Activated CD8-positive, alpha-beta memory T cell treated with anti-CD3 and anti-CD28 coated beads, Interleukin-2, amount 50 U/mL, for 48 hours (primary cell): ENCODE results near the gene SPDYE6.
A peak's percentile ranks its signal among the peaks of the same experiment; 100 is the strongest.
"Not testable (repeated sequence)": the region's sequence is repeated elsewhere in the genome, so short reads cannot be mapped to it uniquely, and the experiment has no call there.

Experiments
- DNase-seq: peaks from one replicate; pipeline ENCODE4 v3.0.0-alpha.2; 2020

The SPDYE6 gene

GRCh38 chr7:102356344-102356743 lies at the start of gene SPDYE6:
Gene SPDYE6, minus strand, starts transcription at chr7:102356444. Its CDS starts 421 bp downstream, at chr7:102356023.
- DNase-seq = not testable (repeated sequence)

GRCh38 chr7:102404862-102405188 lies 48.6 kb upstream of the SPDYE6 start:
- DNase-seq = not testable (repeated sequence)

- no peak for DNase-seq
Observed at GRCh38 chr7:102404005-102404861, 48.0 kb upstream of the SPDYE6 start.

- no peak for DNase-seq
Observed at GRCh38 chr7:102403563-102403962, 47.3 kb upstream of the SPDYE6 start.

- no peak for DNase-seq
Observed at GRCh38 chr7:102400360-102400759, 44.1 kb upstream of the SPDYE6 start.

- no peak for DNase-seq
Observed at GRCh38 chr7:102398543-102398942, 42.3 kb upstream of the SPDYE6 start.

GRCh38 chr7:102396710-102397019 lies 40.4 kb upstream of the SPDYE6 start:
- DNase-seq = no peak

- peak; percentile 87 for DNase-seq
Observed at GRCh38 chr7:102395873-102396709, 39.8 kb upstream of the SPDYE6 start, which contains the start of gene PRKRIP1. Gene PRKRIP1, plus strand, starts transcription at chr7:102396363. Its CDS starts 49 bp downstream, at chr7:102396412.

- no peak for DNase-seq
Observed at GRCh38 chr7:102395592-102395872, 39.3 kb upstream of the SPDYE6 start.

- DNase-seq = no peak
Observed at GRCh38 chr7:102393467-102393866, 37.2 kb upstream of the SPDYE6 start.

GRCh38 chr7:102392330-102392729 lies 36.1 kb upstream of the SPDYE6 start:
- no peak for DNase-seq

- peak; percentile 86 for DNase-seq
Observed at GRCh38 chr7:102390697-102391484, 34.6 kb upstream of the SPDYE6 start.

- no peak for DNase-seq
Observed at GRCh38 chr7:102389810-102390209, 33.6 kb upstream of the SPDYE6 start.

- no peak for DNase-seq
Observed at GRCh38 chr7:102387064-102387463, 30.8 kb upstream of the SPDYE6 start.

- not testable (repeated sequence) for DNase-seq
Observed at GRCh38 chr7:102381696-102382425, 25.6 kb upstream of the SPDYE6 start.

GRCh38 chr7:102380837-102381236 lies 24.6 kb upstream of the SPDYE6 start:
- not testable (repeated sequence) for DNase-seq

- DNase-seq = no peak
Observed at GRCh38 chr7:102376964-102377466, 20.8 kb upstream of the SPDYE6 start.

GRCh38 chr7:102372796-102373195 lies 16.6 kb upstream of the SPDYE6 start:
- DNase-seq = not testable (repeated sequence)

GRCh38 chr7:102370038-102370437 lies 13.8 kb upstream of the SPDYE6 start:
- not testable (repeated sequence) for DNase-seq

GRCh38 chr7:102365390-102365789 lies 9.1 kb upstream of the SPDYE6 start:
- not testable (repeated sequence) for DNase-seq

- peak; percentile 53 for DNase-seq
Observed at GRCh38 chr7:102364394-102364886, 8.2 kb upstream of the SPDYE6 start.
